Memory B cell (primary cell): Measurements from ENCODE around the gene ATP13A4.

Source experiments
- ATAC-seq: fragments of 150-1000 bp; cut with Tn5 transposase; 2 replicates; pipeline ENCODE4 v1.10.0; 2021; ENCODE audit warnings: low read depth, mild to moderate bottlenecking, moderate library complexity
- DNase-seq, 2 donors: peaks; one replicate each; pipeline ENCODE4 v3.0.0; 2022; ENCODE audit warnings: low spot score in 2 of 2
- H3K27ac Mint-ChIP-seq: one replicate; pipeline ENCODE4 v1.8.0; 2022; ENCODE audit warnings: mild to moderate bottlenecking, moderate library complexity, mixed read lengths
- H3K27me3 Mint-ChIP-seq: one replicate; pipeline ENCODE4 v1.8.0; 2022; ENCODE audit warnings: mixed read lengths
- H3K36me3 Mint-ChIP-seq: one replicate; pipeline ENCODE4 v1.8.0; 2022; ENCODE audit warnings: mild to moderate bottlenecking, mixed read lengths
- H3K4me1 Mint-ChIP-seq: one replicate; pipeline ENCODE4 v1.8.0; 2022; ENCODE audit warnings: mixed read lengths
- H3K4me3 Mint-ChIP-seq: one replicate; pipeline ENCODE4 v1.8.0; 2022; ENCODE audit warnings: mild to moderate bottlenecking, moderate library complexity, mixed read lengths
- H3K9me3 Mint-ChIP-seq: one replicate; pipeline ENCODE4 v1.8.0; 2022; ENCODE audit warnings: mixed read lengths

The ATP13A4 gene

GRCh38 chr3:193498215-193498614 is 56.5 kb downstream of the ATP13A4 start:
- no peak overlapping the region for H3K27ac Mint-ChIP-seq
- ATAC-seq (no peak), DNase-seq (no peak)
- H3K27me3 Mint-ChIP-seq, result peaks cover 8% of the 10 kb centered on the region
- H3K36me3 Mint-ChIP-seq, result no peaks in the 10 kb centered on the region
- H3K9me3 Mint-ChIP-seq, result no peaks in the 10 kb centered on the region
- no peak overlapping the region for H3K4me3 Mint-ChIP-seq
- H3K4me1 Mint-ChIP-seq, result no peaks in the 10 kb centered on the region

- Mint-ChIP-seq H3K9me3 (no peaks in the 10 kb centered on the region), H3K4me1 (no peaks in the 10 kb centered on the region), H3K27ac (no peak overlapping the region), H3K36me3 (no peaks in the 10 kb centered on the region), H3K4me3 (no peak overlapping the region), H3K27me3 (peaks cover 5% of the 10 kb centered on the region)
- DNase-seq (no peak), ATAC-seq (no peak)
Measured at GRCh38 chr3:193496658-193497057, 58.0 kb downstream of the ATP13A4 start.

- Mint-ChIP-seq H3K4me1 (no peaks in the 10 kb centered on the region), H3K27me3 (peaks cover 3% of the 10 kb centered on the region), H3K36me3 (no peaks in the 10 kb centered on the region), H3K27ac (no peak overlapping the region), H3K9me3 (no peaks in the 10 kb centered on the region), H3K4me3 (no peak overlapping the region)
- no peak for DNase-seq
- no peak for ATAC-seq
Measured at GRCh38 chr3:193491026-193491425, 63.7 kb downstream of the ATP13A4 start.

GRCh38 chr3:193490580-193490979 is 64.1 kb downstream of the ATP13A4 start:
- DNase-seq (no peak), ATAC-seq (no peak)
- H3K27me3 Mint-ChIP-seq, result peaks cover 3% of the 10 kb centered on the region
- no peaks in the 10 kb centered on the region for H3K36me3 Mint-ChIP-seq
- H3K9me3 Mint-ChIP-seq, result no peaks in the 10 kb centered on the region
- H3K4me3 Mint-ChIP-seq, result no peak overlapping the region
- no peak overlapping the region for H3K27ac Mint-ChIP-seq
- no peaks in the 10 kb centered on the region for H3K4me1 Mint-ChIP-seq

GRCh38 chr3:193489949-193490348 is 64.7 kb downstream of the ATP13A4 start:
- DNase-seq, result no peak
- Mint-ChIP-seq H3K4me1 (no peaks in the 10 kb centered on the region), H3K36me3 (no peaks in the 10 kb centered on the region), H3K9me3 (no peaks in the 10 kb centered on the region), H3K27me3 (peaks cover 3% of the 10 kb centered on the region), H3K27ac (no peak overlapping the region), H3K4me3 (no peak overlapping the region)
- no peak for ATAC-seq

- Mint-ChIP-seq H3K27me3 (peaks cover 3% of the 10 kb centered on the region), H3K27ac (no peak overlapping the region), H3K4me1 (no peaks in the 10 kb centered on the region), H3K36me3 (no peaks in the 10 kb centered on the region), H3K9me3 (no peaks in the 10 kb centered on the region), H3K4me3 (no peak overlapping the region)
- no peak for DNase-seq
- ATAC-seq, result no peak
Measured at GRCh38 chr3:193488741-193489140, 66.0 kb downstream of the ATP13A4 start.

- no peak overlapping the region for H3K4me3 Mint-ChIP-seq
- no peak overlapping the region for H3K27ac Mint-ChIP-seq
- no peaks in the 10 kb centered on the region for H3K4me1 Mint-ChIP-seq
- no peak for DNase-seq
- peaks cover 4% of the 10 kb centered on the region for H3K27me3 Mint-ChIP-seq
- no peaks in the 10 kb centered on the region for H3K36me3 Mint-ChIP-seq
- ATAC-seq, result no peak
- peaks cover 4% of the 10 kb centered on the region for H3K9me3 Mint-ChIP-seq
Measured at GRCh38 chr3:193483988-193484539, 70.6 kb downstream of the ATP13A4 start.

- no peaks in the 10 kb centered on the region for H3K36me3 Mint-ChIP-seq
- peaks cover 3% of the 10 kb centered on the region for H3K27me3 Mint-ChIP-seq
- DNase-seq (no peak), ATAC-seq (no peak)
- no peak overlapping the region for H3K4me3 Mint-ChIP-seq
- no peak overlapping the region for H3K27ac Mint-ChIP-seq
- H3K4me1 Mint-ChIP-seq, result no peaks in the 10 kb centered on the region
- H3K9me3 Mint-ChIP-seq, result peaks cover 5% of the 10 kb centered on the region
Measured at GRCh38 chr3:193481436-193481835, 73.3 kb downstream of the ATP13A4 start.

GRCh38 chr3:193474446-193474845 is 80.2 kb downstream of the ATP13A4 start:
- ATAC-seq (no peak), DNase-seq (no peak)
- no peak overlapping the region for H3K4me3 Mint-ChIP-seq
- peaks cover 10% of the 10 kb centered on the region for H3K27me3 Mint-ChIP-seq
- H3K27ac Mint-ChIP-seq, result no peak overlapping the region
- H3K9me3 Mint-ChIP-seq, result peaks cover 1% of the 10 kb centered on the region
- no peaks in the 10 kb centered on the region for H3K36me3 Mint-ChIP-seq
- H3K4me1 Mint-ChIP-seq, result no peaks in the 10 kb centered on the region

- H3K27me3 Mint-ChIP-seq, result peaks cover 12% of the 10 kb centered on the region
- ATAC-seq (no peak), DNase-seq (no peak)
- no peak overlapping the region for H3K27ac Mint-ChIP-seq
- no peaks in the 10 kb centered on the region for H3K4me1 Mint-ChIP-seq
- no peaks in the 10 kb centered on the region for H3K9me3 Mint-ChIP-seq
- H3K36me3 Mint-ChIP-seq, result peaks cover 2% of the 10 kb centered on the region
- no peak overlapping the region for H3K4me3 Mint-ChIP-seq
Measured at GRCh38 chr3:193470710-193471109, 84.0 kb downstream of the ATP13A4 start.

GRCh38 chr3:193465992-193466608 is 88.6 kb downstream of the ATP13A4 start:
- Mint-ChIP-seq H3K9me3 (peaks cover 2% of the 10 kb centered on the region), H3K4me3 (no peak overlapping the region), H3K27me3 (peaks cover 6% of the 10 kb centered on the region), H3K27ac (no peak overlapping the region), H3K36me3 (peaks cover 4% of the 10 kb centered on the region), H3K4me1 (no peaks in the 10 kb centered on the region)
- DNase-seq (no peak), ATAC-seq (no peak)

- Mint-ChIP-seq H3K27ac (no peak overlapping the region), H3K27me3 (peaks cover 4% of the 10 kb centered on the region), H3K9me3 (peaks cover 2% of the 10 kb centered on the region), H3K36me3 (peaks cover 4% of the 10 kb centered on the region), H3K4me3 (no peak overlapping the region), H3K4me1 (no peaks in the 10 kb centered on the region)
- DNase-seq (no peak), ATAC-seq (no peak)
Measured at GRCh38 chr3:193464889-193465288, 89.8 kb downstream of the ATP13A4 start.

- Mint-ChIP-seq H3K9me3 (peaks cover 2% of the 10 kb centered on the region), H3K27me3 (peaks cover 6% of the 10 kb centered on the region), H3K27ac (no peak overlapping the region), H3K36me3 (peaks cover 2% of the 10 kb centered on the region), H3K4me1 (no peaks in the 10 kb centered on the region), H3K4me3 (no peak overlapping the region)
- DNase-seq (no peak), ATAC-seq (no peak)
Measured at GRCh38 chr3:193457526-193457925, 97.2 kb downstream of the ATP13A4 start.

GRCh38 chr3:193452338-193452737 is 102.4 kb downstream of the ATP13A4 start:
- Mint-ChIP-seq H3K36me3 (peaks cover 2% of the 10 kb centered on the region), H3K4me3 (no peak overlapping the region), H3K9me3 (peaks cover 2% of the 10 kb centered on the region), H3K27ac (no peak overlapping the region), H3K27me3 (peaks cover 6% of the 10 kb centered on the region), H3K4me1 (peaks cover 3% of the 10 kb centered on the region)
- ATAC-seq (no peak), DNase-seq (no peak)

GRCh38 chr3:193451902-193452301 is 102.8 kb downstream of the ATP13A4 start:
- no peak for DNase-seq
- H3K4me3 Mint-ChIP-seq, result no peak overlapping the region
- peaks cover 7% of the 10 kb centered on the region for H3K4me1 Mint-ChIP-seq
- no peak for ATAC-seq
- peaks cover 6% of the 10 kb centered on the region for H3K27me3 Mint-ChIP-seq
- no peak overlapping the region for H3K27ac Mint-ChIP-seq
- H3K36me3 Mint-ChIP-seq, result peaks cover 2% of the 10 kb centered on the region
- peaks cover 2% of the 10 kb centered on the region for H3K9me3 Mint-ChIP-seq
